Left cardiac atrium (tissue), 4 donors: ENCODE data around the gene RNF26. TPM values are rescaled to one million over a fixed set of nuclear protein-coding genes. Genes with fewer than 3 reads are reported as not detected.

Experiments
- ATAC-seq, 2 donors: fragments of 200-7000 bp; cut with Tn5 transposase; one replicate each; pipeline ENCODE4 v1.9.1; 2020; ENCODE audit warnings: mild to moderate bottlenecking in 2 of 2, moderate library complexity in 2 of 2
- DNase-seq: peaks from one replicate; pipeline ENCODE4 v3.0.0-alpha.2; 2020
- intact Hi-C, 2 donors: fragments of 100-400 bp; cut with DNase I; formaldehyde crosslinking; loops; one replicate each; pipeline versions ENCODE4 v1.14.1 to v1.15.1; 2022 to 2023
- total RNA-seq, 2 donors: library from RNA; stranded (reverse); fragmentation: NEBNext Ultra II Directional; extraction: Animal tissue kit (Norgen Biotek cat#: 25700); gene quantifications; one replicate each; pipeline ENCODE4 v1.2.1, GENCODE V29; 2021
- donor health status: DM: no; HTN: yes; CAD: no.
- donor health status: DM: no; HTN: yes; CAD: no; lungs with severe emphysema.
- donor health status: DM: yes; HTN: yes; CAD: no.
- donor health status: Dilated cardiomyopathy.

Gene RNF26
- total RNA-seq, 2 donors from 2014 or later, result 13.2 to 14.1 TPM

DNA sequence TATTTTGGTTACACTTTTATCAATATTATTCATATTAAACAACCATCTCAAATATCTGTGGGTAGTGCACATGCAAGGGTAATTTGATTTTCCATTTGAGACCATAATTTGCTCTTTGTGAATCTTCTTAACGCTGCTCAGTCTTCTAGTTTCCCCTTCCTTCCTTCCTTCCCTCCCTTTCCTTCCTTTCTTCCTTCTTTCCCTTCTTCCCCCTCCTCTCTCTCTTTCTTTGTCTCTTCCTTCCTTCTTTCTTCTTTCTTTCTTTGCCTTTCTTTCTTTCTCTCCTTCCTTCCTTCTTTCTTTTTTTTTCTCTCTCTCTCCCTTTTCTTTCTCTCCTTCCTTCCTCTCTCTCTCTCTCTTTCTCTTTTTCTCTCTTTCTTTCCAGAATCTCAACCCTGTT is 4.1 kb upstream of the RNF26 start:
- intact Hi-C loops, result no loop called here
- no peak for DNase-seq
- ATAC-seq, result no peak

DNA sequence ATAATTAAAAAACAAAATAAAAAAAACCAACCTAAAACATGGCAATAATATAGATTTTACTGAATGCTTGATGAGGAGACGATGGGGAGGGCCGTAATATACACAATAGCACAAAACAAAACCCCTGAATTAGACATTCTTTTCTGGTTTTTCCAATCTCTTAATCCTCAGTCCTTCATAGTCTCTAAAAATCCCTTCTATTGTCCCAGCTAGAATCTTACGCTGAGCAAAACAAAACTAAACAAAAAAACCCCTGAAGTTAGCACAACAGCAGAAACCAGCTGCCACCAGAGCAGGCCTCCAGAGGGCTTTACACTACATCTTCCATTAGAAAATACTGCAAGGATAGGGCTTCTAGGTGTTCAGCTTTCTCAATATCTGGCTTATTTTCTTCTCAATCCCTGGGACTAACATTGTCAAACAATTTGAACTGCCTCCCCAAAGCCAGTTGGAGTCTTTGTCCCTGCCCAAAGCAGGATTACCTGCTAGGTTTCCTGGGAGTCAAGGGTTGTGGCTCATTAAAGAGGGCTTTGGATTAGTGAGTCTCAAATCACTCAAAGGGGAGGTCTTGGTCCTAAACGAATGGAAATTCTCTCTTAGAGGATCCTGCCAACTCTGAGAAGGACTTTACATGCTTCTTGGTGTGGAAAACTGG is 2.1 kb upstream of the RNF26 start:
- no peak for ATAC-seq
- intact Hi-C loops, result no loop called here
- DNase-seq, result no peak

DNA sequence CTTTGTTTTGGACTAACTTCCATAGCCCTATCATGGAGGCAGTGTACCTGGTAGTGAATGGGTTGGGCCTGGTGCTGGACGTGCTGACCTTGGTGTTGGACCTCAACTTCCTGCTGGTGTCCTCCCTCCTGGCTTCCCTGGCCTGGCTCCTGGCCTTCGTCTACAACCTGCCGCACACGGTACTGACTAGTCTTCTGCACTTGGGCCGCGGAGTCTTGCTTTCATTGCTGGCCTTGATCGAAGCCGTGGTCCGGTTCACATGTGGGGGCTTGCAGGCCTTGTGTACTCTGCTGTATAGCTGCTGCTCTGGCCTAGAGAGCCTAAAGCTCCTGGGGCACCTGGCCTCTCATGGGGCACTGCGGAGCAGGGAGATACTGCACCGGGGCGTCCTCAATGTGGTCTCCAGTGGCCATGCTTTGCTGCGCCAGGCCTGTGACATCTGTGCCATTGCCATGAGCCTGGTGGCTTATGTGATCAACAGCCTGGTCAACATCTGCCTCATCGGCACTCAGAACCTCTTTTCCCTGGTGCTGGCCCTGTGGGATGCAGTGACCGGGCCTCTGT is 846 bp downstream of the RNF26 start:
- DNase-seq, result no peak
- intact Hi-C loops, result loop anchor here in 1 of 2 donors (5.0 kb wide), 1 partner anchor 37 kb away; no protein-coding TSS in a partner anchor
- no peak for ATAC-seq

DNA sequence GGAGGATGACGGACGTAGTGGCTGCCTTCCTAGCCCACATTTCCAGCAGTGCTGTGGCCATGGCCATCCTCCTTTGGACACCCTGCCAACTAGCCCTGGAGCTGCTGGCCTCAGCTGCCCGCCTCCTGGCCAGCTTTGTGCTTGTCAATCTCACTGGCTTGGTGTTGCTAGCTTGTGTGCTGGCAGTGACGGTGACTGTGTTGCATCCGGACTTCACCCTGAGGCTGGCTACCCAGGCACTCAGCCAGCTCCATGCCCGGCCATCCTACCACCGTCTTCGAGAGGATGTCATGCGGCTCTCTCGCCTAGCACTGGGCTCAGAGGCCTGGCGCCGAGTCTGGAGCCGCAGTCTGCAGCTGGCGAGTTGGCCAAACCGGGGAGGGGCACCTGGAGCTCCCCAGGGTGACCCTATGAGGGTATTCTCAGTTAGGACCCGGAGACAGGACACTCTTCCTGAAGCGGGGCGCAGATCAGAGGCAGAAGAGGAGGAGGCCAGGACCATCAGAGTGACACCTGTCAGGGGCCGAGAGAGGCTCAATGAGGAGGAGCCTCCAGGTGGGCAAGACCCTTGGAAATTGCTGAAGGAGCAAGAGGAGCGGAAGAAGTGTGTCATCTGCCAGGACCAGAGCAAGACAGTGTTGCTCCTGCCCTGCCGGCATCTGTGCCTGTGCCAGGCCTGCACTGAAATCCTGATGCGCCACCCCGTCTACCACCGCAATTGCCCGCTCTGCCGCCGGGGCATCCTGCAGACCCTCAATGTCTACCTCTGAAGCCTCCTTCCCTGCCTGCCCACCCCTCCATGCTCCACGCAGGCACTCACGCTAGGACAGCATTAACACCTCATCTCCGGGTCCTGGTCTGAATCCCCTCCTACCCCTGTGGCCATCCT is 1.6 kb downstream of the RNF26 start:
- intact Hi-C loops, result loop anchor here in 1 of 2 donors (5.0 kb wide), 1 partner anchor 36 kb away; no protein-coding TSS in a partner anchor
- no peak for ATAC-seq
- no peak for DNase-seq

DNA sequence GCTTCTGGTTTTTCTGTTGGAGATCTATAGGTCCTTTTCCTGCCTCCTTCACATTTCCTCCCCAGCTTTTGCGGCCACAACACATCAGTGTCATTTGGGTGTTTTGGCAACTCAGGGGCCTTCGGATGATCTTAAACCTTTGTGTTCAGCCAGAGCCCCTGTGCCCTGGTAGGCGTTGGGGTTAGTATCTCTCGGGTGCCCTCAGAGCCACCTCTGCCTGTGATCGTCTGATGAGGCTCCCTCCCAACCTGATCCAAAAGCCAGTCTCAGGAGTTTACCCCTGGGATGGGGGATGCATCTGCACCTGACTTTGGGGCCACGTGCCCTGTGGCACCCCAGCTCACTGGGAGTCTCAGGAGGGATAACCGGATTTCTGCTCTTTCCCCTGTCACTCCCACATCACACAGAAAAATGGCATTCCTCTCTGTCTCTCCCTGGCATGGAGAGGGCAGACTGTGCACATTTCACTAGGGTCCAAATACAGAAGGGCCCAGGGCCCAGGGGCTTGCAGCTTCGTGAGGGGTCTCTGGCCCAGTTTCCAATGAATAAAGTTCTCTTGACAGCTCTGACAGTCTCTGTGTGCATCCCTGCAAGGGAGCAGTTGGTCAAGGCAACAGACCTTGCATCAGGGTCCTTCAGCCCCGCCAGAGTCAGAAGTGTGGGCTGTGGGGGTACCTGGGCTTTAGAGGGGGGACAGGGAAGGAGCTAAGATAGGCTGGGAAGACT is 2.6 kb downstream of the RNF26 start:
- DNase-seq (no peak), ATAC-seq (no peak)
- intact Hi-C loops, result loop anchor here in 1 of 2 donors (5.0 kb wide), 1 partner anchor 35 kb away; no protein-coding TSS in a partner anchor

DNA sequence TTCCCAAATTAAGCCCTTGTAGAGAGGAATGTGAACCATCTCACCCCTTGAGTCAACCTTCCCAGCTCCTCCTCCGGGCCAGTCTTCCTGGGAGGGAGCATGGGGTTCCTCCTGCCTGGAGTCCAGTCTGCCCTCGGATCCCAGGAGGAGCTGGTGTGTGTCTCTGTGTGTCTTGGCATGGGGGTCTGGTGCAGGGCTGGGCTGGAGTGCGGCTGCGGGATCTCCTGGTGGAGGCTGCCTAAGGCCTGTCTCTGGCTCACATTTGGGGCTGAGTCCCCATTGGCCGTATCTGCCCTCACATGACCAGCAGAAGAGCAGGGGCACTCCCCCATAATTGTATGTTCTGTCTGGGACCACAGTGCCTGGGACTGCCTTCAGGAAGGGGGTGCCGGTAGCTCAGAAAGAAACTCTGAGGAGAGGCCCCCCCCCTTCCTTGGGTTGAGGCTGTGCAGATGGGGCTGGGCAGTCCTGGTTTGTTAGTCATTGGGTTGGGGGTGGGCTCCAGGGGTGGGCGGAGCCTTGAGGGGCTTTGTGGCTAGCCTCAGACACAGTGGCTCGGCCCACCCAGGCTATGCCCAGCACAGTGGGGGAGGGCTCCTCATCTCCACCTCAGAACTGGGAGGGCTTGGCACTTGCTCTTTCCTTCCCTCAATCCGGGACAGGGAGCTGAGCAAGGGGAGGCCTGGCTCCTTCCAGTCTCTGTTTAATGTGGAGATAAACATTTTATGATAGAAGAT is 3.4 kb downstream of the RNF26 start:
- intact Hi-C loops, result loop anchor here in 1 of 2 donors (5.0 kb wide), 1 partner anchor 35 kb away; no protein-coding TSS in a partner anchor
- DNase-seq (no peak), ATAC-seq (no peak)

DNA sequence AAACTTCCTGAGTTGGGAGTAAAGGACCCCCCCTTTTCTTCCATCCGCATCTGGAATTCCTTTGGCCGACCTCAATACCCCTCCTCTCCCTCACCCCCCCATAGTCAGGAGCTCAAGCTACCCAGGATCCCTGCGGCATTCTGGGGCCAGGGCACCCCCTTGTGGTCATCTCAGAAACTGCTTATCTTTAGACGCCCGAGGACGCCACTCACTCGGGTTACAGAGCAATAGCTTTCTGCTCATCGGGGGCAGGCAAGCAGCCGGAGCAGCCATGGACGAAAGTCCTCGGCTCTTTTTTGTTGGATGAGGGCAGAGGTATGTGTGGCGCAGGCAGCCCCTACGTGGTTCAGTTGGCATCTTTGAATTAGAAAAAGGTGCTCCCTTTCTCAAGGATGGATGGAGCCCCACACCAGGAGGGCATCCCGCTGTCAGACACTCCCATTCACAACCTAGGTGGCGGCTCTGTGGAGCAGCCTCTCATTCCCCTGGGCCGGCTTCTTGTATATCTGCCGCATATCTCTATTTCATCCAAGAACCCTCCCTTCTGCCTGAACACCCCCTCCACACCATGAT is 4.1 kb downstream of the RNF26 start:
- peak; percentile 8 for ATAC-seq
- intact Hi-C loops, result loop anchor here in 1 of 2 donors (5.0 kb wide), 1 partner anchor 34 kb away; no protein-coding TSS in a partner anchor
- DNase-seq, result peak; percentile 74

DNA sequence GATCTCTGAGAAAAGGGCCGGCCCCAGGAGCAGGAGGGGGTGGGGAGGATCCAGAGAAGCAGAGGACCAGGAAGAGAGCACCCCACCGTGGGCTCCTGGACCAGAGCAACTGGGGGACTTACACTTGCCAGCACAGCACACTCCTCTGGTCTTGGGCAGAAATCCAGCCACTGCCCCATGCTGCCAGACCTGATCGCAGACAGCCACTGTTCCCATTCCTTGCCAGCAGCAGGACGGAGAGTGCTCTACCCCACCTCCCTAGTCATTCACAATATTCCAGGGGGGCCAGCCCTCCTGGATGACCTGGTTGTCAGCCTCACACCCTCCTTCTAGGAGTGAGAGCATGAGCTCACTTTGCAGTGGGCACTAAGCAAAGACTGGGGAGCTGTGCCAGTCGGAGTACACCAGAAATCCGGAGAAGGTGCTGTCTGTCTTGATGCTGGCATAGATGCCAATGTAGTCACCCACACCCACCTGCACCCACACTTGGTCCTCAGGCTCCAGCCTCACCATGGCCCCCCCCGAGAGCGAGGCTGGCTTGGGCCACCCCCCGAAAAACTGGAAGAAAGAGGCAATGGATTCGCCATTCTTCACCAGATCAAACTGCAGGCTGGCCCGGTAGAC is 4.8 kb downstream of the RNF26 start:
- intact Hi-C loops, result loop anchor here in 1 of 2 donors (5.0 kb wide), 1 partner anchor 33 kb away; no protein-coding TSS in a partner anchor
- no peak for ATAC-seq
- no peak for DNase-seq

DNA sequence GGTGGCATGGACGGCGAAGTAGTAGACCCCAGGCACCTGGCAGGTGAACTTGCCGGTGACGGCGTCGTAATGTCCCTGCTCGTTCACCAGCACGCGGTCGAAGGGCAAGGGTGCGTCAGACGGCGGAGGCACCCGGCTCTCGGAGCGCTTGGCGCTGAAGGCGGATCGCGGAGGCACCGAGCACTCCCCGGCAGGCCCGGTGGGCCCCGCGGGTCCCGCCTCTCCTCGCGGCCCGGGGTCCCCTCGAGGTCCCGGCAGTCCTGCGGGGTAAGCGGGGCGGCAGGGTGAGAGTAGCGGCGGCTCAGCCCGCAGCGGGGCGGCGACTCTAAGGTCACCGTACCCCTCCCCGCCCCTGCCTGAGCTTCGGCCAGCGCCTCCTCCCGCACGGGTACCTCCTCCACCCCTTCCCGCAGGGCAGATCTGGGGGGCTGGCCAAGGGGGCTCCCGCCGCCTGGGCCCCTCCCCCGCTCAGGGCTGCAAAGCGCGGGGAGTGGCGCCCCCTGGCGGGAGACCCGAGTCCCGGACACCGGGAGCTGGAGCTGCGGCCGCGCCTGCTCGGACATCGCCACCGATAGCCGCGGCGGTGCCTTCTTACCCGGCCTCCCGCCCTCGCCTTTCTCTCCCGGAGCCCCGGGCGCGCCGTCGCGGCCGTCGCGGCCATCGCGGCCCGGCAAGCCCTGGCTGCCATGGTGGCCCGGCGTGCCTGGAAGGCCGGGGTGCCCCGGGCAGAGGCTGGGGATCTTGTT is 5.4 kb downstream of the RNF26 start:
- intact Hi-C loops, result loop anchor here in 1 of 2 donors (5.0 kb wide), 1 partner anchor 33 kb away; no protein-coding TSS in a partner anchor
- DNase-seq (peak; percentile 85), ATAC-seq (peak; percentile 75 to 79)

DNA sequence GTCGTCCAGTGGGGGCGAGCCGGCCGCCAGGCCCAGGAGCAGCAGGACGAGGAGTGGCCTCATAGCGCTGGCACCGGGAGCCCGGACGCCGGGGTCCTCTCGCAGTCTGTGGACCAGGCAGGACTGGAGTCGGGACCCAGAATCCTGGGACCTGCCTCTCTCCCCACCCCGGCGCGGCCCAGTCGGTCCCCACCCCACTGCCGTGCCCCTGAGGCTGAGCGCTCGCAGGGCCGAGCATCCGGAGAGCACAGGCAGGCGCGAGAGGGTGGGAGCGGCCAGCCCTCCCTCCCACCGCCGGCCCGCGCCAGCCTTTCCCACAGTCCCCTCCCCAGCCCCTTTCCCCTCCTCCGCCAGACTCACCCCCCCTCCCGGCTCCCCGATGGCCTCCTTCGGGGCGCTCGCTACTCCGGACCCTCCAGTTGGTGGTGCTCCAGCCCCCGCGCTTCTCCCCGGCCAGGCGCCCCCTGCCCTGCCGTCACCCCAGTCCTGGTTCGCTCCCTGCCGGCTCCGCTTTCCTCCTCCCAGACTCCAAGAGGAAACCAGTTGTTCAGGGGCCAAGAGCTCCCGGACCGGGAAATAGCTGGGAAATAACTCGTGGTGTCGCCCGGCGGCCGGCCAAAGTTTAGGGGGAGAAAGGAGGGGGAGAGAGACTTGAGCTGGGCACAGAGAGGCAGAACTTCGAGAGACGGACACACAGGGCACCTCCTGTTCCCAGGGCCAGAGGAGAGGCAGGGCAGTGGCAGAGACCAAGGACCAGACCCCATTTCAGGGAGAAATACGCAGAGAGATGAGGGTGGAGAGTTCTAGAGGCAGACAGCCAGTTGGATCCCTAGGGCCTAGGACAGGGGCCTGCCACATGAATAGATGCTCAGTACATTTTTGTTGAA is 6.3 kb downstream of the RNF26 start, which contains the start of gene C1QTNF5:
TSS of gene C1QTNF5 (minus strand) at position 549 of the 887 bp plus-strand sequence. CDS start at position 63, 486 bp downstream.
- DNase-seq (peak; percentile 92), ATAC-seq (peak; percentile 68 to 70)
- intact Hi-C loops, result no loop called here

DNA sequence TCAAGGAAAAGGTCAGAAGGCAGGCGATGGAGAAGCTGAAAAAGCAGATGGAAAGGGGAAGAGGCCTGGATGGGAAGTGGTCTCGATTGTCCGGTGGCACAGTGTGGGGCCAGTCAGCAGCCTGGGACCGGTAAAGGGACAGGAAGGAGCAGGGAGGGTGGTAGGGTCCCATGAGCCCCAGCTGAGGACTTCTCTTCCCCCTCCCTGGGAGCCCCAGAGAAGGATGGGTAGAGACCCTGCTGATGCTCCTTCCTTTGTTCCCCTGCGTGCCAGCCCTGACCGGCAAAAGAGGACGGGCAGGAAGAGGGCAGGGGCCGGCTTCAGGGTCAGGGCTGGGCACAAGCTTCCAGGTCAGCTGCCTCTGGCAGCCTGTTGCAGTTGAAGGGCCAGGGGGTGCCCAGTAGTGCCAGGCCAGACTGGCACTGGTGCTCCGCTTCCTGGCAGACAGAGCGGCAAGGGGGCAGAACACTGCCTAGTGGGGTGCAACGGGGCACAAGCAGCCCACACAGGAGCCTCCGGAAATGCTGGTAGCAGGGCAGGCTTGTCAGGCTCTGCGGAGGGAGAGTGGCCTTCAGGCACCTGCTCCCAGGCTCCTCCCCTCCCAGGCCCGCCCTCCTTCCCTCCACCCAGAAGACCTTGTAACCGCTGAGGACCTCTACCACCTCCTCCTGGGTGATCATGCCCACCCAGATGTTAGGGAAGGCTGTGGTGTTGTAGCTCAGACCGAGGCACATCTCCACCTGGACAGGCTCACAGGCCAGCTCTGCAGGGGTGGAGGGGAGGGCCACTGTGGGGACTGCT is 7.1 kb downstream of the RNF26 start:
- ATAC-seq (peak in 1 of 2 donors; percentile 1), DNase-seq (no peak)
- intact Hi-C loops, result no loop called here

DNA sequence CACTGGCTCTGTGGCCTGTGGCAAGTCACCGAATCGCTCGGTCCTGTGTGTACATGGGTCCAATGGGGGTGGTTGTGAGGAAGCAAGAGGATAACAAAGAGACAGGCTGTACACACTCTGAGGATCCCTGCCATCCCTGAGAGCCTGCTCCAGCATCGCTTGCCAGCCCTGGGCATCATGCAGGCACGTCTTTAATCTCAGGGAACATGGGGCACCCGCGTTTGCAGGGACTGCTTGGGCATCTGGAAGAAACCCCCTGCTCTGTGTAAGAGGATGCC is 7.6 kb downstream of the RNF26 start:
- ATAC-seq, result no peak
- intact Hi-C loops, result no loop called here
- no peak for DNase-seq

DNA sequence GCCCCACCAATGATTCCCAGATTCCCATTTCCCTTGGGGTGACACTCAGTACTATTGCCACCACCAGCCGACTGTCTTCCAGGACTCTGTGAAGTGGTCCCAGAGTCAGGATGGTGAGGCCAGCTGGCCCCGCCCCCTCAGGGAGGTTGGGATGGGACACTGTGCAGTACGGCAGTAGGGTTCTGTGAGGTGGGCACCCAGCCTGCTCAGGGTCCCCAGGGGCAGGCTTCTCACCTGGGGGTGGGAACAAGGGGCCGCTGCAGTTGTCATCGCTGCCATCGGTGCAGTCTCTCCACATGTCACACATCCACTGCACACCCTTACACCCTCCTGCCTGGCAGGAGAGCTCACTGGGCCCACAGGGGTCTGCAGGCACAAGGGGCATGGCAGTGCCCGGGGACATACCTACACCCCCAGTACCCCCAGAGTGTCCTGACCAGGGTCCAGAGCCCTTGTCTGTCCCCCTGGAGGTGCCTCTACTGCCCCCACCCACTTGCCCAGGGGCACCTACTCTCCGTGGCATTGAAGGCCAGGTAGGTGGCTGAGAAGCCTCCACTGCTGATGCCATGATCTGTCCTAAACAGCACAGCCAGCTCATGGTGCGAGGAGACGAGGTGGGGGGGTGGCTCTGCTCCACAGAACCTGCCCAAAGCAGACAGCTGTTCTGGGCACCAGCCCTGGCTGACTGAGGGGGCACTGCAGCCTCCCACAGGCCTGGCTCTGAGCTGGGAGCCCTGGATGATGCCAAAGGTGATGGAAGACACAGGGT is 8.2 kb downstream of the RNF26 start:
- ATAC-seq (no peak), DNase-seq (no peak)
- intact Hi-C loops, result no loop called here

DNA sequence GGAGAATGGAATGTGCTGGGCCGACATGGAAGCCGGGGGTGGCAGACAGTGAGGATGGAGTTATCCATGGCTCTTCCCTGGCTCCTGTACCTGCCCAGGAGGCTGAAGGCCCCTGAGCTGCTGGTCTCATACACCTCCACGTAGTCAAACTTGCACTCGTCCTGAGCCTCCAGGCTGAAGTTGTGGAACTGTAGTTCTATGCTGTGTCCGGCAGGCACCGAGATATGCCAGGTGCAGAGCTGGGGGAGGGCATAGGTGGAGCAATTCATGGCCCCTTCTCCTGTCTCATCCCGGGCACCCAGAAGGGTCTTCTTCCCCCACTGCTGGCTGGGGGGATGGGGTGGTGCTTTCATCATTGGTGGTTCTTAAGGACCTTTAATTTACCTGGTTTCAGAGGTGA is 9.4 kb downstream of the RNF26 start:
- intact Hi-C loops, result no loop called here
- ATAC-seq, result no peak

More for the DNA sequence above, 9.4 kb downstream of the RNF26 start:
- no peak for DNase-seq
